Stimulated activated CD4-positive, alpha-beta T cell treated with anti-CD3 and anti-CD28 coated beads, Interleukin-1b, Interleukin-23, amount 100 ng/mL, for 48 hours (primary cell): ENCODE results near the gene PABPN1.

Source experiments
- DNase-seq: peaks from one replicate; pipeline ENCODE4 v3.0.0-alpha.2; 2020

PABPN1 gene

DNA sequence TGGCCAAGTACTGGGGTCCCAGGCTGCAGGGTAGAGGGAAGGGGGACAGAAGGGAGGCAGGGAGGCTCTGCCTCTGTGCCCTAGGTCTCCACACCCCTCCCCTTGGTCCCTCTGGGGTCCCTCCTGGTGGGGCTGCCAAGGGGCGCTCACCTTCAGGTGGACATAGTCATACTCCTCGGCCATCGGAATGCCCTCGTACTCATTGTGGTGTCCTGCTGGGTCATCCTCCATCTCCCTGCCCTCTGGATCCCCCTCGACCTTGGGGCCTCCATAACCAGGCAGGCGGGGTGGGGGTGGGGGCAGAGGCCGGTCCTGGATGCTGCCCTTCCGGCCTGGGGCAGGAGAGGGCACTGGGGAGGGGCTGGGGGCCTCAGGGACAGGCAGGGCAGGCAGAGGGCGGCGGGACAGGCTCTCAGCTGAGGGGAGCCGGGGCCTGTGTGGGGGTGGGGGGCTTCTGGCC is 37.9 kb downstream of the PABPN1 start:
- DNase-seq: no peak

- no peak for DNase-seq
Measured at GRCh38 chr14:23359722-23360447, 38.6 kb downstream of the PABPN1 start.

DNA sequence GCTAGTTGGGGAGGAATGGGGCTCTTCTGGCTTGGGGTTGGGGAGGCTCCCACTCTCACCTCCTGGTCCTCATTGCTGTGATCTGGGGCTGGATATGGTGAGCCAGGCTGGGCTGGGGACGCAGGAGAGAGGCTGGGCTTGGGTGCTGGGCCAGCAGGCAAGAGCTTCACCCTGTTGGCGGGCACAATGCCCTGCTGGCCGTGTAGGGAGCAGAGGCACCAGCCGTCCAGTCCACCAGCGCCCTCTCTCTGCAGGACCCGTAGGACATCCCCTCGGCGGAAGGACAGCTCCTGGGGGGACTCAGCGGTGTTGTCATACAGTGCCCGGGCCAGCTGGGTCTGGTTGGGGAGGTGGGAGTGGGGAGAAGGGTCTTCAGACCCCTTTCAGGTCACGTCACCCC is 39.2 kb downstream of the PABPN1 start:
- DNase-seq: no peak

GRCh38 chr14:23361320-23361719 is 40.1 kb downstream of the PABPN1 start:
- DNase-seq: no peak

GRCh38 chr14:23361763-23362162 is 40.5 kb downstream of the PABPN1 start:
- DNase-seq: no peak

DNA sequence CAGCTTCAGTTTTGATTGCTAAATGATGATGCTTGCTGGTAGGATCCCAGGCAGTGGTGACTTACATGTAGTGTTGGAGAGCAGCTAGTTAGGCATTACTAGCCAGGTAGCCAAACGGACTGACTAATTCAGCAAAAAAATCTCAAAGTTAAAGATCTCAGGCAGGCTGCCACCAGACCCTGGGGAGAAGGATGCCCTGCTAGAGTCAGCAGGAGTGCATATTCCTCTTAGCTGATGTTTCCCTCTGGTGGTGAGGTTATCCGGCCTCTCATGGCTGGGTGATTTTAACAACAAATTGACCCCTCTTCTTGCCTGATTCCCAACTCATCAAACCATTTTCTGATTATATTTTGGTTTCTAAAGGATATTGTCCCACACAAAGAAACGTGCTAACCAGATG is 40.9 kb downstream of the PABPN1 start:
- no peak for DNase-seq

DNA sequence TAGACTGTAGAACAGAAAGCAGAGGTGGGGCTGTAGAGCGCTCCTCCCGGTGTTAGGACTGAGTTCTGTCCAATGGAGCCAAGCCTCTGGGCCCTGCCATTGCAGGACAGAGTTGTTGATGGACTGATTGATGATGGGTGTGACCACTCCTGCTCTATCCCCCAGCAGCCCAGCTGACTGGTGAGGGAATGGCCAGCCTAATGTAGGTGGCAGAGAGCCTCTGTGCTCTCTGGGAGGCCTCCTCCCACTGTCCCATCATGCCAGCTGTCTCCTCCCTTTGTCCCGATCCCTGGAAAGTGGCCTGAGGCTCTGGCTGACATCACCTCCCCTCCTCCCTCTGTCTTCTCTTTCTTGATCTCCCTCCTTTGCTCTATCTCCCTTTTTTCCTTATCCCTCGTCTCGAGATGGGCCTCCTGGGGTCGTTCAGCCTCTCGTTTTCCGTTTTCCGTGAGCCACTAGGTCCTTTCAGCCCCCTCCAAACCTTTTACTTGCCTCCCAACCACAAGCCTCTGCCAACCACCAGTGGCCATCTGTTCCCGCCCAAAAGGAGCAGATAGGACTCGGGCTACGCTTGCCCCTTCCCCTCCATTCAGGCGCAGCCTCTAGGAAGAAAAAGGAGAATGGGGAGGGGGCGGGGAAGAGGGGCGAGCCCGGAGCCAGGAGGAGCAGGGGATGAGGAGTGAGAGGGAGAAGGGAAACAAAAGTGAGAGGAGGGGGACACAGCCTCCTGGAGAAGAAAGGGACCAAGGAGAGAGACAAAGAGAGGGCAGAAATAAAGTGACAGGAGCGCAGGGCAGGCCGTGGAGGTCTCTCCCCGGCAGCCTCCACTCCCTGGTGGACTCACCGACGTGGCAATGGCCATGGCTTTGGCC is 43.1 kb downstream of the PABPN1 start:
- DNase-seq: no peak

DNA sequence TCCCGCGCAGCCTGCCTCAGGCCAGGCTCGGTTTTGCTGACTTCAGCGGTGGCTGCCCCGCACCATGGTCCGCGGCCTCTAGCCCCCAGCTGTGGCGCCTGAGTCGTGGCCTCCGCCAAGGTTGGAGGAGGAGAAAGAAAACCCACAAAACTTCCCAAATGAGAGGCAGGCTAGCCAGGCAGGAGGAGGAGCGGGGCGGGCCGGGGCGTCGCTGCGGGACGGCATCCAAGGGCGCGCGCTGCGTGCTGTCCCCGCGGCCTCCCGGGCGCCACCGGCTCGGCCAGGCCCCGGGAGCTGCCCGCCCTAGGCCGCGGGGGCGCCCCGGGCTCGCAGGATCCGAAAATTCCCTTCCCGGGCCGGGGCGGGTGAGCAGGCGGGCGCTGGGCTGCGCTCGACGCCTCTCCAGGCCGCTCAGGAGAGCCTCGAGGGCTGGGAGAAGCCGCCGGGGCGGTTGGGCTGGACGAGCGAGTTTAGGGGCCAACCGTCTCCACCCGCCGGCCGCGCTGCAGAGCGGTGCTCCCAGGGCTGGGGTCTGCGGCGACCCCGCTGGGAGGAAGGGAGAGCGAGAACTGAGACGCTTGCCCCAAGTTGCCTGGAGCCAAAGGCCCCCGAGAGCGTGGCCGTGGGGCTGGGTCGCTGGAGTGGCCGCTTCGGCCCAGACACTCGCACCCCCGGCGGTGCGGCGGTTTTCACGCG is 43.9 kb downstream of the PABPN1 start, which contains the start of gene EFS:
Gene EFS, minus strand, starts transcription at position 137 of the 696 bp plus-strand sequence. CDS start 147 bp downstream, outside the sequence.
- no peak for DNase-seq

GRCh38 chr14:23365732-23366425 is 44.6 kb downstream of the PABPN1 start:
- DNase-seq: no peak

DNA sequence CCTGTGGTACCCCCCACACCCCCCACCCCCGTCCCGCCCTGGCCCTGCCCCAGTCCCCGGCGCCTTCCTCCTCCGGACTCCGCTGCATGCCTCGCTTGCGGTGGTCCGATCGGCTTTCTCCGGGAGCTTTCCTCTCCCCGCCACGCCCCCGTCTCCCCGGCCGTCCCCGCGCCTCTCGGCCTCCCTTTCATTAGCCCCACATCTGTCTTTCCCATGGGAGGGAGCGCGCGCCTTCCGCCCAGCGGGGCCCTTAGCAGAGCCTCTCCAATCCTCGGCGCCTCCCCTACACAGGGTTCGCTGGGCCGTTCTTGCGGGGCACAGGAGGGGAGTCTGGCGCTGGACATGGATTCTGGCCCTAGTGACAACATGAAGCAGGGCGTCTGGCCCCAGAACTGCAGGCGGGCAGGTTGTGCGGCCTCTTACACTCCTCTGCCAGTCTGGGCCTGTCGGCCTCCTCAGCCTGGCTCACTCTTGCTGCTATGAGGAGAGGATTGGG is 45.2 kb downstream of the PABPN1 start:
- no peak for DNase-seq

DNA sequence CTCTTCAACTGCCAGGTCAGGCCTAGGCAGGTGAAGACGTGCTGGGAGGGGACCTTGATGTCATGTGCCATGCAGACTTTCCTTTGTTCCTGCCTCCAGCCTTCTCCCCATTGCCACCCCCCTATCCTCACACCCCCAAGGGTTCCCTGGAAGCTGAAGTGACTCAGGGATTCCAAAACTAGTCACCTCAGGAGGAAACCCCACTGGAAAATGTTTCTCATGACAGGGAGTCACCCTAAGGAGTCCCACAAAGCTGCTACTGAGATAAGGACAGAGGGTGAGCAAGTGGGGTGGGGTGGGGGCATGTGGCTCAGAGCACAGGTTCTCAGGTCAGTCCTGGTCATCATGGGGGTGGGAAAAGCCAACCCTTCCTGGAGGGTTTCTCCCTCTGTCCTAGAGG is 49.0 kb downstream of the PABPN1 start:
- DNase-seq: no peak

GRCh38 chr14:23371865-23372264 is 50.6 kb downstream of the PABPN1 start:
- DNase-seq: no peak

DNA sequence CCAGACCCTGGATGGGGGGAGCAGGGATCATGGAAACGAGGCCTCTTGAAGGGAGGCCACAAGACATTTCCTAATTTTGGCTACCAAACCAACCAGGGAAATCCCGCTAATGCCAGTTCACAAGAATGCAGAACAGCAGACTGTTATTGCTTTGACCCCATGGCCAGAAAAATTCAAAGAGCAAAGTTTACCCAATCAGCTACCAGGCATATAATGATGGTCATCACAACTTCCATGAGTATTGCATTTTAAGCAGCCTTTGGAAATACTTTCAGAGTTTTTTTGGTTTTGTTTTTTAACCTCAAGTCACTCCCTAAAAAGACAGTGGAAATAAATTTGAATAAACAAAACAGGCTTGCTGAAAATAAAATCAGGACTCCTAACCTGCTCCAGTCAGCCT is 51.3 kb downstream of the PABPN1 start, which contains the start of gene IL25:
Gene IL25, plus strand, starts transcription at position 301 of the 400 bp plus-strand sequence.
- DNase-seq: no peak

DNA sequence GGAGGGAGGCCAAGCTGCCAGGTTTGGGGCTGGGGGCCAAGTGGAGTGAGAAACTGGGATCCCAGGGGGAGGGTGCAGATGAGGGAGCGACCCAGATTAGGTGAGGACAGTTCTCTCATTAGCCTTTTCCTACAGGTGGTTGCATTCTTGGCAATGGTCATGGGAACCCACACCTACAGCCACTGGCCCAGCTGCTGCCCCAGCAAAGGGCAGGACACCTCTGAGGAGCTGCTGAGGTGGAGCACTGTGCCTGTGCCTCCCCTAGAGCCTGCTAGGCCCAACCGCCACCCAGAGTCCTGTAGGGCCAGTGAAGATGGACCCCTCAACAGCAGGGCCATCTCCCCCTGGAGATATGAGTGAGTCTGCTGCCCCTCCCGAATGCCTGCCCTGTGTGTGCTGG is 51.8 kb downstream of the PABPN1 start:
- no peak for DNase-seq
